Erythroblast (primary cell): ENCODE data around the gene BABAM2.

Experiments used
- DNase-seq, 2 experiments: peaks; one replicate each; lab custom pipeline; 2025; lab: John Stamatoyannopoulos, UW
- GATA1 ChIP-seq: IDR thresholded peaks from 2 replicates; pipeline ENCODE4 v1.6.1; 2011; ENCODE audit warnings: low read depth, mild to moderate bottlenecking, control low read depth, low read length, moderate library complexity
- POLR2A ChIP-seq: IDR thresholded peaks from 2 replicates; pipeline ENCODE4 v1.6.1; 2011; ENCODE audit warnings: mild to moderate bottlenecking, low read length

BABAM2 gene

DNA sequence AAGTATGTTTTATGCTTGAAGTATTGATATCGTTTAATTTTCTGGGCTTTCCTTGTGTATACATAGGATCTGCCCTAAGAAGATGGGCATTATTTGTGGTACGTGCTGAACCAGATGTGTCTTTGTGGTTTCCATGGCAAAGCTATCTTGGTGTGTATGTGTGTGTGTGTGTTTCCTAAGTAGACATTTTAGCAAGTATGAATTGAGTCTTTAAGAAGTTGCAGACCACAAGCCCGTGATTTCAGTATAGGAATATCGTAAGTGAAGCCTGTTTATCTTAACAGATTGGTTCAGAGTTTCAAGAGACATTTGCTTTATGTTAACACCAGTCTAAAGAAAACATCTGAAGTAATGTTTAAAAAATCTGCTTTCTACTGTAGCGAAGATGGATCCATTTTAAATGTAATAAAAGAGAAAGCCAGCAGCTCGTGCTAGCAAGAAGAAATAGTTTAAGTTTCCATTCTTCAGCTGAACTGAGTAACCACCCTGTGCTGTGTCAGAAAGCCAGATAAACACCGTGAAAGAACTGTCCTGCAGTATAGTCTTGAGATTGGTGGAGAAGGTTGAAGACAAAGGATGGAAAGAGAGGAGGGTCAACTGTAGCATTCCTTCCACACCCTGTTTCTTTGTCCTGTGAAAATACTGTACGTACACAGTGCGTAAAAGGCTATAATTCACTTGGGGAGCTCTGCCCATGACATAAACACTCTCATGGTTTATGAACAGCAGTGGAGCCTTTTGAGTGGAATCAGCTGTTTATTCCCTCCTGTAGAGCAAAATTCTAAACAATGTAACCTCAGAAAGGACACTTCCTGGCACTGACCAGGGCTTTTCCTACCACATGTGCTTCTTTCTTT, 410.2 kb downstream of the BABAM2 start:
- no peak for DNase-seq
- TF ChIP-seq POLR2A, result no peak
- no peak for TF ChIP-seq GATA1

DNA sequence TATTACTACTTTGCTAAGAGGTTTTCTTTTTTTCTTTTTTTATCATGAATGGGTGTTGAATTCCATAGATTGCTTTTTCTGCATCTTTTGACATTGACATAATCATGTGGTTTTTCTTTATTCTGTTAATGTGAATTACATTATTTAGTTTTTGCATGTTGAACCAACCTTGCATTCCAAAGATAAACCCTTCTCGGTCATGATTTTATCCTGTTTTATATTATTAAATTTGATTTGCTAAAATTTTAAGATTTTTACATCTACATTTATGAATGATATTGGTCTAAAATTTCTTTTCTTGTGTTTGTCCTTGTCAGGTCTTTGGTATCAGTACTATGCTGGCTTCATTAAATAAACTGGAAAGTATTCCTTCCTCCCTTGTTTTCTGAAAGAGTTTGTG, 414.7 kb downstream of the BABAM2 start:
- no peak for DNase-seq
- TF ChIP-seq POLR2A (no peak), GATA1 (no peak)

DNA sequence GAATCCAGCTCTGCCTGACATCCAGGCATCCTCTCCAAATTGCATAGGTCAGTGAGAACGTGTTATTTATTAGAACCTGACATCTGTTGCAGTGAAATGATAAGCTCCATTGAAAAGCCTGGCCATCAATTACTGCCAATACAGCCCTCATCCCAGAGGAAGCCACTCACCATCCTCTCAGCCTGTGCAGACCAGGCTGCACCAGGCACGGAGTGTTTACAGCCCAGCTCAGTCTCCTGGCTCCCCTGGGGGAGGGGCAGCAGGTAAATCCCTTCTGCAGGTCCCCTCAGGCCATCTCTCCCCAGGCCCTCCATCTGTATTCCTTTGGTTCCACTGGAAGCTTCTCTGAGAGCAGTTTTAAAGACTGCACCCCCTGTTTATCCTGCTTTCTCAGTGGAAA, 419.6 kb downstream of the BABAM2 start:
- TF ChIP-seq POLR2A, result no peak
- DNase-seq, result no peak

DNA sequence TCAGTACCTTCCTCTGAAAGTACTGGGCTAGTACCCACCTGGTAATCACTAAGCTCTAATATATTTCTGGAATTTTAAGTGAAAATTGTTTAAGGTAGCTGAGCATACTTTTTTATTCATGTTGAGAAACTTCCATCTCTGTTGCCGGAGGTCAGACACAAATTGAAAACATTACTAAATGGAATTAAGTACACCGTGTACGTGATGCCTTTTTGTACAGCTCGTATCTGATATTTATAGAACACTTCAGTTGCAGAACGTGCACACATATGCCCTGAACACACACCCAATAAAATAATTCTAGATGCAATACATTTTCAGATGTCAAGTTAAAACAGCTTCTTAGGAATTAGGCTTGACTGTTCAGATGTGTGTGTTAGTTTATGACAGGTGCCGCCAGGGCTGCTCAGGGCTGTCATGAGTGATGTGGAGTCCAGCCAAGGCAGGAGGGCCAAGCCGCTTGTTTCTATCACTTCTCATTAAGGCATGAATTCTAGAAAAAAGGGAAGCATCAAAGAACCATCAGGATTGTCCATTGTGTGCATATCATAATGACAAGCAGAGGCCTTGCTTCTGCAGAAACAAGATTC, 421.2 kb downstream of the BABAM2 start:
- TF ChIP-seq POLR2A (no peak), GATA1 (no peak)
- no peak for DNase-seq

DNA sequence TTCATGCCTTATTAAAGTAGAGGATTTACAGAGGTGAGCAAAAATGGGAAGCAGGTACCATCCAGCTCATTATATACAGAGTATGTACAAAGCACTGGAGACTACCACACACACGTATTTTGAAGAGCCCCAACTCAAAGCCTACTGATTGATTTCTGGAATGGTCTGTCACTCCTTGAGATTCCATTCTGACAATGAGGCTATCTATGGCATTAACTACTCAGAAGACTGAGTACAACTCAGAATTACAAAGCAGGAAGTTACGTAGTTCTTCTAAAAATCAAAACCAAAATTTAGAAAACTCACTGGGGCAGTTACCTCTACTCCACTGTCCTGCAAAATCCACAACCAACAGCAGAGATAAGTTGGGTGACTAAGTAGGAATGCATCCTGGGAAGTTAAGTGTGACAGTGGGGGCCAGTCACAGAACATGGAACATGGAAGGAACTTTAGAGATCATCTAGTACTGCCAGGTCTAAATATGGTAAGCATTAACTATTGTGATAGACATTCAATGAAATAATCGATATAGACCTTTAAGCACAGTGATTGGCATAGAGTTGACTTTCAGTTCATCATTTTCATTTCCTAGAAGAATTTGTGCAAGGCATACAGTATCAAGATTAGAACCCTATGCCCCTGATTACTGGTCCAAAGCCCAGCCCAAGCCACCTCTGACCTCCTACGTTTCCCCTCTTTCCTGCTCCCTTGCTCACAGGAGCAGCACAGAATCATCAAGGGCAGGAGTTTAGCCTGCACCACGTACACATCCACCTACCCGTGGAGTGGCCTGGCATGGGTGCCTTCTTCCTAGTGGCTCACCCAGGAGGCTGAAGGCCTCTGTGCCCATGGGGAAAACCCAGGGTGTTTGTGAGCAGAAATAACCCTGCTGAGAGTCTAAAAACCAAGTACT, 422.0 kb downstream of the BABAM2 start:
- no peak for TF ChIP-seq GATA1
- no peak for TF ChIP-seq POLR2A
- no peak for DNase-seq

DNA sequence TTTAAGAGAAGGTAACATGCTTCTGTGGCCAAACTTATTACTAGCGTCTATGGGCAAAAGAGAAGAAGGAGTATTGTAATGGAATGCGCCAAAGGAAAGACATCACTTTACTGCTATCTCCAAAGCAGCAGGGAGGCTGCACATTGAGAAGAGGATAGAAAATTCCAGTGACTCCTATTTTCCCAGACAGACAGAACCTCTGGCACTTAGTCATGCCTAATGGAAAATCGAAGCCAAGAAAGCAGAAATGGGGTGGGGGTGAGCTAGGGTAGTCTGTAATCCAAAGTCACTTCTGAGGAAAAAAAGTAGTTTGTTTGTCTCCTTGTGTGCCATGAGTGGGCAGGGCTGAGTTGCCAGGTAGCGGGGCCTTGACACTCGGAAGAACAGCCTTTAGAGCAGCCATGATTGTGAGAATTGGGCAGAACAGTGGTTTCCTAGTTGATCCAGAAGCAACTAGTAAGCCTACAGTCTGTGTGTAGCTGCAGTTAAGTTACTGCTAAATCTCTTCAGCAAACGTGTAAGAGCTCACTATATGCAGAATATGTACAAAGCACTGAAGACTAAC, 422.8 kb downstream of the BABAM2 start:
- TF ChIP-seq POLR2A (no peak), GATA1 (no peak)
- no peak for DNase-seq

DNA sequence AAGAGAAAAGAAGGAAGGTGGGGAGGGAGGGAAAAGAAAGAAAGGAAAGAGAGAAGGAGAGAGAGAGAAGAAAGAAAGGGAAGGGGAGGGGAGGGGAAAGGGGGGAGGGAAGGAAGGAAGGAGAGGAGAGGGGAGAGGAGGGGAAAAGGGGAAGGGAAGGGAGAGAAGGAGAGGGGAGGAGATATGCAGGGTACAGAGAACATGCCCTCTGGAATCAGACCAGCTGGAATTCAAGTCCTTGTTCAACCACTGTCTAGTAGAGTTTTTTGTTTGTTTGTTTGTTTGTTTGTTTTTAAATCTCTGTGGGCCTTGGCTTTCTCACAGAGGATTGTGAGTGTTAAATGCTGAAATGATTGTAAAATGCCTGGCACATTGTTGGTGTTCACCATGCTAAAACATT, 424.4 kb downstream of the BABAM2 start:
- TF ChIP-seq GATA1 (no peak), POLR2A (no peak)
- no peak for DNase-seq

DNA sequence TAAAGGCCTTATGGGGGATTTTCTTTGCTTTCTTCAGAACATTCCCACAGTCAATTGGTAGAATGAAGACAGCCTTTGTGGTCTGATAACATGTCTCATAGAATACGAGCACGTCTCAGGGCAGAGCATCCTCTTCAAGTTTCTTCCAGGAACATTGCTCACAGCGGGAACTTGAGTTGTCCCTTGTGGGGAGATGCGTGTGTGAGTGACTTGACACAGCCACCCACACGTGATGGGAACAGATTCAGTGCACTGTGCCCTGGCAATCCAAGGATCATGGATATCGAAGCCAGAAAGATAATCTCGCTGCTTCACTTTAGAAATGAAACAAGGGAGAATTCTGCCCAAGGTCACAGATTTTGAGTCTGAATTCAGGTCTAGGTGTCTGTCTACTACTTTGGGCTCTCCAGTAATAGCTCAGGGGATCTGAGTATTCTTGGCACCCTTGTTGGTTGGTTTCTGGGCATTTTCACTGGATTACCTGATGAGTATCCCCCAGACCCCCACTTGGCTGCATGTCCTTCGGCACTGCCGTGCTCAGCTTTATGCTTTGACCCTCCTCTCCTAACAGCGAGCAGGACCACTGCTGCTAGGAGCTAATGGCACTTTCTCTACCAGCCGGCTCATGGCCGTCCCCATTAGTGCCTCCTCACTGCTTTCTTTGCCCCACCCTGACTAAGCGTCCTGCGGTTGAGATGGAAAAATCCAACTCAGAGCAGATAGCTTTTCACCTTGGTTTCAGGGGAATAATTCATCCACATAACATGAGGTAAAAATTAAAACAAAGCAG, 426.2 kb downstream of the BABAM2 start:
- no peak for TF ChIP-seq POLR2A
- no peak for TF ChIP-seq GATA1
- no peak for DNase-seq

DNA sequence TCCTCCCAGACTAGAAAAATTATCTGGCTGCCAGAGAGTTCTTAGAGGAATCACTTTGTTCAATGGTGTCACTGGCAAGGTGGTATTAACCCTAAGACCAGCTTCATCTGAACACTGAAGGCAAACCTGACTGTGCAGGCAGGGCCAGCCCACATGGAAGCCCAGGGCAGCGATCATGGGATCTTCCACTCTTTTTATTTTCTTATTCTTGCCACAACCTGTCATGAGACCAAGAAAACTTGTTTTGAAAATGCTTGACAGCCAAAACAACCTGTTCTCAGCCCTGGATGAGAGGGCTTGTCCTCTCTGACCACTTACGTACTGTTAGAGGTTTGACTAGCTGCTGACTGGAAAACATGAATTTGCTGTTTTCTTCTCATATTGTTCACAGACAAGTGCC, 426.9 kb downstream of the BABAM2 start:
- DNase-seq, result no peak
- TF ChIP-seq POLR2A (no peak), GATA1 (no peak)

DNA sequence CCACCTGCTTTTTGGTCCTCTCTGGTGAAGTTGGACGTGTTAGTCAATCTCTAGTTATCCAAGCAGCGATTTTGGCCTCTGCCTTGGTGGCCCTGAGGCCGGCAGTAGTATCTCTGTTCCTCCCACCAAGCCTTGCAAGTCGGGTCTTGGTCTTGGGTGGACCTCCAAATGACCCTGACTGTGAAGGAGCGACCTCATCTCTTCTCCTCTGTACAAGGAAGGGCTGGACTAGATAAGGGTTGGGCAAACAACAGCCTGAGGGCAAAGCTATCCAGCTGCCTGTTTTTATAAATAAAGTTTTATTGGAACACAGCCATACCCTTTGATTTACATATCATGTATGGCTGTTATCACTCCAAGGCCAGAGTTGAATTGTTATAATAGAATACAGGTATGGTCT, 427.5 kb downstream of the BABAM2 start:
- TF ChIP-seq POLR2A, result no peak
- no peak for TF ChIP-seq GATA1
- peak in 1 of 2 experiments; percentile 14 for DNase-seq

DNA sequence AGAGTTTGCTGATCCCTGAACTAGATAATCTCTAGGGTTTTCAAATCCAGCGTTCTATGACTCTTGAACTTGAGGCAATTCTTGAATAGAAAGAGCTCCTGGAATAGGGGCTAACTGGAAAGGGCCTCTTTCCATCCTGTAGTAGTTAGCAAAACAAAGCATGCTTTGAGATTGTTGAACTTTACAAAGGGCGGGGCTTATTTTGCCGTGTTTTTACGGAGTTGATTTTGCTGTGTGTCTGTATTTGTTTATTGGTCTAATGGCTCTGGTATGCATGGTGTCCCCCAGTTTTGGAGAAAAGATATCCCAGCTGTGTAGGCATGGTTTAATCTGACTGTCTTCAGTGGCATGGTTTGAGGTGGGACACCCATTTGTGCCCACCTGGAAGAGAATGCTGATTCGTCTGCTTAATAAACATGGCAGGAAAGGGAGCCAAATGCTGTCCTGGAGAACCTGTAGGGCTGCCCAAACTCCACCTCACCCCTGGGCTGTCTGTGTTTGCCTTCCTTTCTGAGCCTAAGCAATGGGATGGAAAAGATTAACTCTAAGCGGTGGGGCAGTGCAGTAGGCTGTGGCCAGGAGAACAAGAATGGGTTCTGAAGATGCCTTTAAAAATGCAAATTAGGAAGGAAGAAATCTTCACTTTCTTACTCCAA, 428.1 kb downstream of the BABAM2 start:
- TF ChIP-seq POLR2A, result no peak
- no peak for TF ChIP-seq GATA1
- DNase-seq, result no peak

DNA sequence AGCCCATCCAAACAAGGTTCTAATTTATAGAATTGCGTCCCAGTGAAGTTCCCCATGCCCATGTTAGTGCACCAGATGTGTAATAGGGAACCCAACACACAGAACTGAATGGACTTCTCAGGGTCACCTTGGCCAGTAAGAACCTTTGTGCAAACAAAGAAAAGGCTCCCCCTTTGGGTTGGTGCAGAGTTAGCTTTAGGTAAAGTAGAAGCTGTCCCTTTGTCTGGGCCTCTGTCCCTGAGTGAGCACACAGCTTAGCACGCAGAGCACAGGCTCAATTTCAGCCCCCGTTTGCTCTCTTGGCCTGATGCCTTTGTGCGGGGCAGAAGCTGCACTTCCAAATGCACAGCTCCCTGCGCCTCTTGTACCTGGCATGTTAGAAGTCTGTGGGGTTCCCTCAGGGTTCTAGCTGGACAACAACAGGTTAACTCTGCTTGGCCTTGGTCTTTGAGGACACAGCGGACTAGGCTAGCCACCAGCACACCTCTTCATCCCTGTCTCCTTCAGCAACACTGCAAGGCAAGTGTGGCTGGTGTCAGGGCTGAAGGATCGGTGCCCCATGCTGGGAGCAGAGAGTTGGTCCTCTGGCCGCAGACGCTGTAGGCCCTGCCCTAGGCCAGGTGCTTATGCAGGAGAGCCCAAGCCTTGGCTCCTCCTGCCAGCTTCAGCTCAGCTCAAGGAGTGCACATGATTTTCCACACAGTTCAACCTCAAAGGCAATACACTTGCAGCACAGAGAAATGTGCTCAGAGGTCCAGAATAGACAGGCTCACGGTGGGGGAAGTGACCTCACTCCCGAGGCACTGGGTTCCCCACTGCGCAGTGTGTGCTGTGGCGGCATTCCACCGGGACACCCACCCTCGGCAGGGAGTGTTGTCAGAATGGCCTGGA, 428.8 kb downstream of the BABAM2 start:
- TF ChIP-seq POLR2A, result no peak
- TF ChIP-seq GATA1, result no peak
- no peak for DNase-seq
